Measurements from ENCODE around the gene FNDC3B. TPM values are rescaled to one million over a fixed set of nuclear protein-coding genes. Genes with fewer than 3 reads are reported as not detected.

The FNDC3B gene
- total RNA-seq, 2 experiments from 2014 or later = 10.6 to 12.0 TPM

GRCh38 chr3:172192830-172193415, 153.5 kb downstream of the FNDC3B start:
- Mint-ChIP-seq H3K36me3 (ENCODE audit: low read depth) (peaks cover 3% of the 10 kb centered on the region), H3K4me1 (ENCODE audit: low read depth) (peaks cover 2% of the 10 kb centered on the region), H3K9me3 (no peaks in the 10 kb centered on the region), H3K27ac (no peak overlapping the region), H3K4me3 (no peak overlapping the region), H3K27me3 (no peaks in the 10 kb centered on the region)
- TF ChIP-seq, protein P1, sequence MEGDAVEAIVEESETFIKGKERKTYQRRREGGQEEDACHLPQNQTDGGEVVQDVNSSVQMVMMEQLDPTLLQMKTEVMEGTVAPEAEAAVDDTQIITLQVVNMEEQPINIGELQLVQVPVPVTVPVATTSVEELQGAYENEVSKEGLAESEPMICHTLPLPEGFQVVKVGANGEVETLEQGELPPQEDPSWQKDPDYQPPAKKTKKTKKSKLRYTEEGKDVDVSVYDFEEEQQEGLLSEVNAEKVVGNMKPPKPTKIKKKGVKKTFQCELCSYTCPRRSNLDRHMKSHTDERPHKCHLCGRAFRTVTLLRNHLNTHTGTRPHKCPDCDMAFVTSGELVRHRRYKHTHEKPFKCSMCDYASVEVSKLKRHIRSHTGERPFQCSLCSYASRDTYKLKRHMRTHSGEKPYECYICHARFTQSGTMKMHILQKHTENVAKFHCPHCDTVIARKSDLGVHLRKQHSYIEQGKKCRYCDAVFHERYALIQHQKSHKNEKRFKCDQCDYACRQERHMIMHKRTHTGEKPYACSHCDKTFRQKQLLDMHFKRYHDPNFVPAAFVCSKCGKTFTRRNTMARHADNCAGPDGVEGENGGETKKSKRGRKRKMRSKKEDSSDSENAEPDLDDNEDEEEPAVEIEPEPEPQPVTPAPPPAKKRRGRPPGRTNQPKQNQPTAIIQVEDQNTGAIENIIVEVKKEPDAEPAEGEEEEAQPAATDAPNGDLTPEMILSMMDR (IDR thresholded peaks at IDR 0.05) = no peak
- ATAC-seq (no peak), DNase-seq (no peak)
- CTCF ChIA-PET = no interaction called here
- intact Hi-C loops (cut with micrococcal nuclease) = no loop called here
- POLR2A ChIA-PET = no interaction called here

GRCh38 chr3:172193436-172193835, 154.1 kb downstream of the FNDC3B start:
- POLR2A ChIA-PET = no interaction called here
- H3K27me3 Mint-ChIP-seq = no peaks in the 10 kb centered on the region
- no peak for ATAC-seq

GRCh38 chr3:172194702-172195406, 155.5 kb downstream of the FNDC3B start:
- TF ChIP-seq, protein P1 (IDR thresholded peaks at IDR 0.05) = no peak
- H3K36me3 Mint-ChIP-seq (ENCODE audit: low read depth) = peaks cover 6% of the 10 kb centered on the region
- no peak overlapping the region for H3K4me3 Mint-ChIP-seq
- H3K27ac Mint-ChIP-seq = no peak overlapping the region
- H3K27me3 Mint-ChIP-seq = no peaks in the 10 kb centered on the region
- DNase-seq (no peak), ATAC-seq (no peak)
- ChIA-PET CTCF (no interaction called here), POLR2A (no interaction called here)
- intact Hi-C loops (cut with micrococcal nuclease) = no loop called here
- H3K9me3 Mint-ChIP-seq = no peaks in the 10 kb centered on the region
- H3K4me1 Mint-ChIP-seq (ENCODE audit: low read depth) = peaks cover 2% of the 10 kb centered on the region

More at GRCh38 chr3:172193436-172193835, 154.1 kb downstream of the FNDC3B start:
- Mint-ChIP-seq H3K9me3 (no peaks in the 10 kb centered on the region), H3K27ac (no peak overlapping the region), H3K4me1 (ENCODE audit: low read depth) (peaks cover 2% of the 10 kb centered on the region), H3K4me3 (no peak overlapping the region), H3K36me3 (ENCODE audit: low read depth) (peaks cover 3% of the 10 kb centered on the region)
- intact Hi-C loops (cut with micrococcal nuclease) = no loop called here
- CTCF ChIA-PET = no interaction called here
- TF ChIP-seq, protein P1 (IDR thresholded peaks at IDR 0.05) = no peak
- DNase-seq = no peak

GRCh38 chr3:172195407-172195754, 156.0 kb downstream of the FNDC3B start:
- Mint-ChIP-seq H3K9me3 (no peaks in the 10 kb centered on the region), H3K4me3 (no peak overlapping the region), H3K27me3 (no peaks in the 10 kb centered on the region), H3K4me1 (ENCODE audit: low read depth) (peaks cover 2% of the 10 kb centered on the region), H3K36me3 (ENCODE audit: low read depth) (peaks cover 7% of the 10 kb centered on the region), H3K27ac (no peak overlapping the region)
- ATAC-seq (no peak), DNase-seq (no peak)
- TF ChIP-seq, protein P1 (IDR thresholded peaks at IDR 0.05) = no peak
- CTCF ChIA-PET = no interaction called here
- POLR2A ChIA-PET = no interaction called here
- intact Hi-C loops (cut with micrococcal nuclease) = no loop called here

GRCh38 chr3:172197344-172197743, 158.0 kb downstream of the FNDC3B start:
- Mint-ChIP-seq H3K36me3 (ENCODE audit: low read depth) (peaks cover 7% of the 10 kb centered on the region), H3K4me1 (ENCODE audit: low read depth) (peaks cover 2% of the 10 kb centered on the region), H3K9me3 (no peaks in the 10 kb centered on the region), H3K4me3 (no peak overlapping the region), H3K27ac (no peak overlapping the region), H3K27me3 (no peaks in the 10 kb centered on the region)
- intact Hi-C loops (cut with micrococcal nuclease) = no loop called here
- ChIA-PET CTCF (no interaction called here), POLR2A (no interaction called here)
- TF ChIP-seq, protein P1 (IDR thresholded peaks at IDR 0.05) = no peak
- ATAC-seq (no peak), DNase-seq (no peak)

All from activated CD8-positive, alpha-beta T cell treated with anti-CD3 and anti-CD28 coated beads for 36 hours (primary cell).